Endodermal cell (in vitro differentiated cells): Measurements from ENCODE around the gene ZNHIT3. TPM values are rescaled to one million over a fixed set of nuclear protein-coding genes. Genes with fewer than 3 reads are reported as not detected.
"Not testable (repeated sequence)": the region's sequence is repeated elsewhere in the genome, so short reads cannot be mapped to it uniquely, and the experiment has no call there.

Experiments
- DNase-seq: peaks from one replicate; pipeline ENCODE4 v3.0.0-alpha.2; 2017
- H3K27ac ChIP-seq: 2 replicates; pipeline ENCODE4 v1.5.1; 2013; ENCODE audit warnings: mild to moderate bottlenecking, low read depth, low read length, moderate library complexity
- H3K27me3 ChIP-seq: 2 replicates; pipeline ENCODE4 v1.6.1; 2013; ENCODE audit warnings: mild to moderate bottlenecking, low read length, moderate library complexity; ENCODE audit not compliant: insufficient read depth, control insufficient read depth, poor library complexity, severe bottlenecking
- H3K36me3 ChIP-seq: 2 replicates; pipeline ENCODE4 v1.7.0; 2013; ENCODE audit warnings: mild to moderate bottlenecking, low read length, moderate library complexity; ENCODE audit not compliant: control insufficient read depth, insufficient read depth
- H3K4me1 ChIP-seq: one replicate; pipeline ENCODE4 v1.7.0; 2013; ENCODE audit warnings: low read length; ENCODE audit not compliant: control insufficient read depth, insufficient read depth
- H3K4me3 ChIP-seq: 2 replicates; pipeline ENCODE4 v1.5.1; 2013; ENCODE audit warnings: mild to moderate bottlenecking, low read length, moderate library complexity
- H3K9ac ChIP-seq: 2 replicates; pipeline ENCODE4 v1.6.1; 2013; ENCODE audit warnings: mild to moderate bottlenecking, low read length, moderate library complexity; ENCODE audit not compliant: poor library complexity, severe bottlenecking; ENCODE audit errors: extremely low read depth
- H3K9me3 ChIP-seq: 2 replicates; pipeline ENCODE4 v1.6.1; 2013; ENCODE audit warnings: mild to moderate bottlenecking, low read length, moderate library complexity; ENCODE audit not compliant: control insufficient read depth
- H3K27ac Mint-ChIP-seq: 2 replicates; pipeline ENCODE4 v1.8.0; 2020; ENCODE audit warnings: mixed read lengths
- H3K27me3 Mint-ChIP-seq: 2 replicates; pipeline ENCODE4 v1.8.0; 2021; ENCODE audit warnings: mild to moderate bottlenecking, mixed read lengths; ENCODE audit not compliant: insufficient read depth
- H3K36me3 Mint-ChIP-seq: 2 replicates; pipeline ENCODE4 v1.8.0; 2020; ENCODE audit warnings: low read depth, mixed read lengths
- H3K4me1 Mint-ChIP-seq: 2 replicates; pipeline ENCODE4 v1.8.0; 2020; ENCODE audit warnings: mixed read lengths
- H3K4me3 Mint-ChIP-seq: 2 replicates; pipeline ENCODE4 v1.8.0; 2020; ENCODE audit warnings: mild to moderate bottlenecking, moderate library complexity, mixed read lengths
- H3K9me3 Mint-ChIP-seq: 2 replicates; pipeline ENCODE4 v1.8.0; 2020; ENCODE audit warnings: mild to moderate bottlenecking, mixed read lengths
- WGBS, 2 experiments: methylation state at CpG; one replicate each; pipeline versions ENCODE4 v1.1.5 to v1.1.7; 2013; ENCODE audit warnings: missing lambda C conversion rate in 2 of 2, mixed read lengths in 1 of 2; ENCODE audit not compliant: insufficient coverage in 1 of 2, insufficient read length in 1 of 2; 5-methylcytosine and 5-hydroxymethylcytosine counted together
- total RNA-seq, 2 donors: library from RNA; stranded (reverse); fragmentation: NEBNext Ultra II Directional in 1 of 2; extraction: Animal tissue kit (Norgen Biotek cat#: 25700) in 1 of 2; gene quantifications; 2 replicates in 1 of 2; 3 replicates in 1 of 2; pipeline ENCODE4 v1.2.1, GENCODE V29; 2021
- TF ChIP-seq, protein P1 (sequence below): fragments of 200-600 bp; sonication (generic); conservative IDR thresholded peaks from 2 replicates; pipeline ENCODE4 v1.5.0; 2021; ENCODE audit warnings: antibody characterized with exemption, mild to moderate bottlenecking

Gene ZNHIT3
- total RNA-seq, 2 donors from 2014 or later: 59.6 to 67.3 TPM

DNA sequence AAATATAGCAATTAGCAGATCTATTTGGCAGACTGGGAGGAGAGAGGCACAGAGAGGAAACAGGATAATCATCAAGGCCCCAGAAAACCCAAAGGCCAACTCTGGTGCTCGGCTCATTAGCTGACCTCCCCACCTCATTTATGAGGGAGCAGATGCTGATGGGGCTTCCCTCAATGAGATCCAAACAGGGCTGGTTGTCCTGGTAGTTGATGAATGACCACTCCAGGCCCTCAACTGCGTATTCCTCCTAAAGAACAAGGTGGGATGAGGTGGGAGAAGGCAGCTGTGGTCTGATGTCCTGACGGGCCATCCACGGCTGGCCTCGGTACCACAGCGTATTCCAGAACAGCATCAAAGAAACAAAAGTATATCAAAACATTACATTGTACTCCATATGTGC lies 20.8 kb downstream of the ZNHIT3 start:
- Histone ChIP-seq H3K9ac (no peak overlapping the region), H3K4me3 (no peak overlapping the region), H3K9me3 (no peaks in the 10 kb centered on the region), H3K27me3 (no peaks in the 10 kb centered on the region), H3K27ac (no peak overlapping the region), H3K4me1 (peaks cover 6% of the 10 kb centered on the region), H3K36me3 (peaks cover 94% of the 10 kb centered on the region)
- Mint-ChIP-seq H3K4me1 (no peaks in the 10 kb centered on the region), H3K4me3 (no peak overlapping the region), H3K27me3 (no peaks in the 10 kb centered on the region), H3K9me3 (no peaks in the 10 kb centered on the region), H3K36me3 (peaks cover 71% of the 10 kb centered on the region), H3K27ac (no peak overlapping the region)
- peak; percentile 28 for DNase-seq
- TF ChIP-seq, protein P1, sequence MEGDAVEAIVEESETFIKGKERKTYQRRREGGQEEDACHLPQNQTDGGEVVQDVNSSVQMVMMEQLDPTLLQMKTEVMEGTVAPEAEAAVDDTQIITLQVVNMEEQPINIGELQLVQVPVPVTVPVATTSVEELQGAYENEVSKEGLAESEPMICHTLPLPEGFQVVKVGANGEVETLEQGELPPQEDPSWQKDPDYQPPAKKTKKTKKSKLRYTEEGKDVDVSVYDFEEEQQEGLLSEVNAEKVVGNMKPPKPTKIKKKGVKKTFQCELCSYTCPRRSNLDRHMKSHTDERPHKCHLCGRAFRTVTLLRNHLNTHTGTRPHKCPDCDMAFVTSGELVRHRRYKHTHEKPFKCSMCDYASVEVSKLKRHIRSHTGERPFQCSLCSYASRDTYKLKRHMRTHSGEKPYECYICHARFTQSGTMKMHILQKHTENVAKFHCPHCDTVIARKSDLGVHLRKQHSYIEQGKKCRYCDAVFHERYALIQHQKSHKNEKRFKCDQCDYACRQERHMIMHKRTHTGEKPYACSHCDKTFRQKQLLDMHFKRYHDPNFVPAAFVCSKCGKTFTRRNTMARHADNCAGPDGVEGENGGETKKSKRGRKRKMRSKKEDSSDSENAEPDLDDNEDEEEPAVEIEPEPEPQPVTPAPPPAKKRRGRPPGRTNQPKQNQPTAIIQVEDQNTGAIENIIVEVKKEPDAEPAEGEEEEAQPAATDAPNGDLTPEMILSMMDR: no peak
- 83 to 92% methylated on average over 1 to 6 of the region's 6 CpGs for WGBS, 2 experiments

DNA sequence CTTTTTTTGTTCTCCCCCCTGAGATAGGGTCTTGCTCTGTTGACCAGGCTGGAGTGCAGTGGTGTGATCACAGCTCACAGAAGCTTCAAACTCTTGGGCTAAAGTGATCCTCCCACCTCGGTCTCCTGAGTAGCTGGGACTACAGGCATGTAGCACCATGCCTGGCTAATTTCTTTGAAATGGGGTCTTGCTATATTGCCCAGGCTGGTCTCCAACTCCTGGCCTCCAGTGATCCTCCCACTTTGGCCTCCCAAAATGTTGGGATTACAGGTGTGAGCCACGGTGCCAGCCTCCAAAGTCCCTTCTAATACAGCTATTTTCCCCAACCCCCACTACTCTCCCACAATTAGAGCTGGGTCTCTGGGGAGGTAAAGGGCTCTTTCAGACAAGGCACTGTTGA lies 22.0 kb downstream of the ZNHIT3 start:
- H3K27me3 ChIP-seq, H3K4me3 ChIP-seq, H3K9me3 ChIP-seq, H3K4me1 Mint-ChIP-seq, H3K4me3 Mint-ChIP-seq, H3K27me3 Mint-ChIP-seq, H3K27ac Mint-ChIP-seq, H3K9me3 Mint-ChIP-seq, H3K9ac ChIP-seq, H3K4me1 ChIP-seq, H3K27ac ChIP-seq: not testable (repeated sequence)
- peaks cover 72% of the 10 kb centered on the region for H3K36me3 Mint-ChIP-seq
- H3K36me3 ChIP-seq: peaks cover 92% of the 10 kb centered on the region
- peak; percentile 17 for DNase-seq
- 80 to 92% methylated on average over 1 to 2 of the region's 2 CpGs for WGBS, 2 experiments

DNA sequence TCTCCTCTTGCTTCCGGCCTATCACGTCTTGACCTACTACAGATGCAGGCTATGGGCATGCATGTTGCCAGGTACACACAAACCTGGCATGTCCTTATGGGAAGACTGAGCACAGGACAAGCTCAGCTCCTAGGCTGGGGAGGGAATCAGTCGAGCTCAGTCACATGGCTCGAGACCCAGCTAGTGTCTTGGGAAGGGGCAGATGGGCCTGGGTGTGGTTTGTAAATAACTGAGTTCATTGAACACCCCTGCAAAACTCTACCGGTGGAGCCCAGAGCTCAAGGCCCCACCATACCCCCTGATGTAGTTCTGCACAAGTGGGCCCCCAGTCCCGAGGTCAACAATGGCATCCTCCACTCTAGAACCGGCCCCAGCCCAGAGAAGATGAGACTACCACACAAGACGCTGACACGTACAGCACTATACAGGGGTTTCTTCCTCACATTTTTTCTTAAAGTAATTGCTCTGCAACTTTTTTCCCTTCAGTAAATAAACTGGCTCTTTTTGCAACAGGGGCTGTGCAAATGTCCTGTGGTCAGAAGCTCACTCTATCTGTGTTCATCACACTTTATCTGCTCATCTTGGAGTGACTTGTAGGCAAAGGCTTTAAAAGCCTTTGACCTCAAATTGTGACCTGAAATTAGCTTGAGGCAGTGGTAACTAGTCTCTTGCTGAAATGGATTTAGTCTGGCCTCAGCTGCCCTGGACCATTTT lies 22.9 kb downstream of the ZNHIT3 start:
- Histone ChIP-seq H3K9ac (no peak overlapping the region), H3K27me3 (no peaks in the 10 kb centered on the region), H3K36me3 (peaks cover 92% of the 10 kb centered on the region), H3K27ac (no peak overlapping the region), H3K4me3 (no peak overlapping the region), H3K9me3 (no peaks in the 10 kb centered on the region), H3K4me1 (no peaks in the 10 kb centered on the region)
- TF ChIP-seq, protein P1: no peak
- Mint-ChIP-seq H3K9me3 (no peaks in the 10 kb centered on the region), H3K27me3 (no peaks in the 10 kb centered on the region), H3K27ac (no peak overlapping the region), H3K4me3 (no peak overlapping the region), H3K4me1 (no peaks in the 10 kb centered on the region), H3K36me3 (peaks cover 70% of the 10 kb centered on the region)
- DNase-seq: no peak
- 97 to 100% methylated on average over 6 to 9 of the region's 9 CpGs for WGBS, 2 experiments

DNA sequence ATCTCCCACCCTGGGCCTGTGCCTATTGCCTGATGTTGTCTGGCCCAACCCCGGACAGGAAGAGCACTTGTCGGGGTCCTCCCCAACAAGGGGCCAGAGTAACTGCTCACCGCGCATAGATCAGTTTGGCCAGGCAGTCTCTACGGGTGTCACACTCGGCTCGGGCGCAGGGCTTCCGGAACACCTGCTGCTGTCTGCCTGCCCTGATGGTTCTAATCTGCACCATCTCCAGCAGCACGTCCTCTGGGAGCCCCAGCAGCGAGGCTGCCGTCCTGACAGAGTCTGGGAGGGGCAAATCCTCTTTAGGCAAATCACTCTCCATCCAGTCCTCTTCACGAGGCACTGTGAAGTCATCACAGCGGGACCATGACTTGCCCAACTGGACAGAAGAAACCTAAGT lies 24.2 kb downstream of the ZNHIT3 start:
- H3K36me3 Mint-ChIP-seq: peaks cover 67% of the 10 kb centered on the region

More for the DNA sequence above, 24.2 kb downstream of the ZNHIT3 start:
- TF ChIP-seq, protein P1: no peak
- Histone ChIP-seq H3K4me1 (no peaks in the 10 kb centered on the region), H3K27ac (no peak overlapping the region), H3K4me3 (no peak overlapping the region), H3K36me3 (peaks cover 93% of the 10 kb centered on the region), H3K9ac (no peak overlapping the region), H3K9me3 (no peaks in the 10 kb centered on the region), H3K27me3 (no peaks in the 10 kb centered on the region)
- Mint-ChIP-seq H3K4me1 (no peaks in the 10 kb centered on the region), H3K4me3 (no peak overlapping the region), H3K27ac (no peak overlapping the region), H3K9me3 (no peaks in the 10 kb centered on the region), H3K27me3 (no peaks in the 10 kb centered on the region)
- peak; percentile 39 for DNase-seq
- WGBS, 2 experiments: 92 to 93% methylated on average over 12 to 14 of the region's 14 CpGs
